GM12878 (cell line): ENCODE data around the gene GARNL3. TPM values are rescaled to one million over a fixed set of nuclear protein-coding genes. Genes with fewer than 3 reads are reported as not detected.

Source experiments
- ATAC-seq: fragments of 200-7000 bp; cut with Tn5 transposase; 3 replicates; pipeline ENCODE4 v1.9.1; 2020; ENCODE audit warnings: mild to moderate bottlenecking, moderate library complexity
- BruUV-seq: library from RNA; stranded (reverse); fragments of 400-500 nt; replicated peaks from 2 replicates; lab custom pipeline; 2021; lab: Mats Ljungman, UMichigan
- CTCF ChIA-PET: fragments of 300-600 bp; sonication (Branson Sonifier 250); formaldehyde crosslinking; extraction: SDS; loops from one replicate; lab custom pipeline; 2021; ENCODE audit warnings: inconsistent platforms; lab: Yijun Ruan, JAX
- POLR2A ChIA-PET: fragments of 350-600 bp; formaldehyde crosslinking; extraction: SDS; loops from one replicate; lab custom pipeline; 2021; ENCODE audit warnings: inconsistent platforms; lab: Charles Lee
- RAD21 ChIA-PET: fragments of 300-600 bp; sonication (Branson Sonifier 250); formaldehyde crosslinking; loops from one replicate; lab custom pipeline; 2023; ENCODE audit warnings: antibody characterized with exemption; ENCODE audit not compliant: unreplicated experiment; lab: Charles Lee
- SMC1A ChIA-PET: fragments of 300-600 bp; sonication (Branson Sonifier 250); formaldehyde crosslinking; loops from one replicate; lab custom pipeline; 2023; ENCODE audit not compliant: unreplicated experiment, uncharacterized antibody; lab: Charles Lee
- DNase-seq: peaks from one replicate; pipeline ENCODE4 v3.0.0-alpha.2; 2011; ENCODE audit warnings: low read depth, low spot score
- FAIRE-seq: peaks from 3 replicates; lab custom pipeline; 2011; peaks lifted over from hg19 to GRCh38; lab: Jason Lieb, UNC
- H2AFZ ChIP-seq: 2 replicates; pipeline ENCODE4 v1.6.0; 2011; ENCODE audit warnings: low read depth, low read length, control low read depth; ENCODE audit not compliant: control insufficient read depth
- H3K27ac ChIP-seq: 2 replicates; pipeline ENCODE4 v1.5.1; 2011; ENCODE audit warnings: control low read depth; ENCODE audit not compliant: control insufficient read depth, insufficient read depth
- H3K27me3 ChIP-seq, 2 experiments: replicated peaks in 1 of 2; 2 replicates each; pipeline versions ENCODE4 v1.6.0 to v1.6.1; 2011; ENCODE audit warnings: low read length in 1 of 2; ENCODE audit not compliant: control insufficient read depth in 2 of 2, insufficient read depth in 2 of 2
- H3K36me3 ChIP-seq, 2 experiments: 2 replicates each; pipeline ENCODE4 v1.5.1; 2011; ENCODE audit warnings: low read length in 1 of 2; ENCODE audit not compliant: control insufficient read depth in 2 of 2, insufficient read depth in 2 of 2
- H3K4me1 ChIP-seq: 2 replicates; pipeline ENCODE4 v1.6.1; 2011; ENCODE audit warnings: mild to moderate bottlenecking, low read length, moderate library complexity, mixed read lengths; ENCODE audit not compliant: control insufficient read depth, insufficient read depth
- H3K4me2 ChIP-seq: 2 replicates; pipeline ENCODE4 v1.6.0; 2011; ENCODE audit warnings: control low read depth; ENCODE audit not compliant: control insufficient read depth, insufficient read depth
- H3K4me3 ChIP-seq: fragments of 200-600 bp; sonication (generic); 2 replicates; pipeline ENCODE4 v1.5.1; 2016
- H3K79me2 ChIP-seq: 2 replicates; pipeline ENCODE4 v1.6.0; 2011; ENCODE audit warnings: low read length; ENCODE audit not compliant: control insufficient read depth, insufficient read depth
- H3K9ac ChIP-seq: 2 replicates; pipeline ENCODE4 v1.8.0; 2011; ENCODE audit warnings: low read length, control low read depth, mixed read lengths; ENCODE audit not compliant: control insufficient read depth, insufficient read depth
- H3K9me3 ChIP-seq: replicated peaks from 3 replicates; pipeline ENCODE4 v1.5.1; 2011; ENCODE audit warnings: mild to moderate bottlenecking, low read length; ENCODE audit not compliant: control insufficient read depth, insufficient read depth
- H4K20me1 ChIP-seq: 2 replicates; pipeline ENCODE4 v1.6.0; 2011; ENCODE audit not compliant: control insufficient read depth, insufficient read depth
- BACH1 ChIP-seq: fragments of 450-650 bp; IDR thresholded peaks from 2 replicates; pipeline ENCODE4 v1.6.1; 2017; ENCODE audit warnings: mild to moderate bottlenecking, borderline replicate concordance
- BCL11A ChIP-seq: IDR thresholded peaks from 2 replicates; pipeline ENCODE4 v1.6.1; 2011; ENCODE audit warnings: low read depth, low read length
- CHD1 ChIP-seq: IDR thresholded peaks from 2 replicates; pipeline ENCODE4 v1.6.1; 2012; ENCODE audit warnings: low read depth, low read length, improper control_type of control experiment
- CUX1 ChIP-seq: IDR thresholded peaks from 2 replicates; pipeline ENCODE4 v1.6.1; 2012; ENCODE audit warnings: improper control_type of control experiment, low read depth, low read length; ENCODE audit not compliant: insufficient replicate concordance
- EGR1 ChIP-seq, 2 experiments: IDR thresholded peaks; 1 replicate in 1 of 2; 2 replicates in 1 of 2; pipeline ENCODE4 v1.6.1; 2011 to 2012; ENCODE audit warnings: low read depth in 2 of 2, low read length in 2 of 2, borderline replicate concordance in 1 of 2, mild to moderate bottlenecking in 1 of 2, moderate library complexity in 1 of 2
- FOXM1 ChIP-seq: IDR thresholded peaks from 2 replicates; pipeline ENCODE4 v1.6.1; 2012; ENCODE audit warnings: low read depth, mild to moderate bottlenecking, inconsistent platforms, low read length, moderate library complexity
- GABPA ChIP-seq: IDR thresholded peaks from 2 replicates; pipeline ENCODE4 v1.6.1; 2014; ENCODE audit warnings: antibody characterized with exemption, low read depth, mild to moderate bottlenecking, inconsistent platforms
- IRF5 ChIP-seq: fragments of 450-650 bp; IDR thresholded peaks from 2 replicates; pipeline ENCODE4 v1.6.1; 2017; ENCODE audit warnings: borderline replicate concordance
- LARP7 ChIP-seq: fragments of 450-650 bp; IDR thresholded peaks from 2 replicates; pipeline ENCODE4 v1.6.1; 2017; ENCODE audit warnings: mild to moderate bottlenecking
- MAX ChIP-seq: IDR thresholded peaks from 2 replicates; pipeline ENCODE4 v1.6.1; 2012; ENCODE audit warnings: low read depth, low read length, improper control_type of control experiment
- MYB ChIP-seq: fragments of 150-350 bp; IDR thresholded peaks from 2 replicates; pipeline ENCODE4 v1.6.1; 2014; ENCODE audit warnings: mild to moderate bottlenecking, low read depth, low read length, borderline replicate concordance
- NR2F1 ChIP-seq: fragments of 450-650 bp; conservative IDR thresholded peaks from 2 replicates; pipeline ENCODE4 v1.6.1; 2017; ENCODE audit warnings: mild to moderate bottlenecking
- POLR2A ChIP-seq: IDR thresholded peaks from 2 replicates; pipeline ENCODE4 v1.6.1; 2011; ENCODE audit warnings: low read depth, mild to moderate bottlenecking, low read length
- POLR2AphosphoS2 ChIP-seq: IDR thresholded peaks from 2 replicates; pipeline ENCODE4 v1.6.1; 2011; ENCODE audit warnings: low read depth, mild to moderate bottlenecking, low read length, improper control_type of control experiment, moderate library complexity
- RCOR1 ChIP-seq: conservative IDR thresholded peaks from 2 replicates; pipeline ENCODE4 v1.6.1; 2012; ENCODE audit warnings: low read depth, low read length, improper control_type of control experiment
- SMAD5 ChIP-seq: IDR thresholded peaks from 2 replicates; pipeline ENCODE4 v1.6.1; 2016; ENCODE audit warnings: antibody characterized with exemption, low read depth
- SMARCA5 ChIP-seq: fragments of 450-650 bp; IDR thresholded peaks from 2 replicates; pipeline ENCODE4 v1.6.1; 2017; ENCODE audit warnings: mild to moderate bottlenecking
- TARDBP ChIP-seq: IDR thresholded peaks from 2 replicates; pipeline ENCODE4 v1.6.1; 2016; ENCODE audit warnings: borderline replicate concordance
- YBX1 ChIP-seq: fragments of 450-650 bp; IDR thresholded peaks from 2 replicates; pipeline ENCODE4 v1.6.1; 2016; ENCODE audit warnings: antibody characterized with exemption
- ZNF217 ChIP-seq: fragments of 450-650 bp; IDR thresholded peaks from 2 replicates; pipeline ENCODE4 v1.6.1; 2017; ENCODE audit warnings: antibody characterized with exemption, mild to moderate bottlenecking
- ZNF24 ChIP-seq: fragments of 450-650 bp; IDR thresholded peaks from 2 replicates; pipeline ENCODE4 v1.6.1; 2017; ENCODE audit warnings: antibody characterized with exemption, mild to moderate bottlenecking
- WGBS: methylation state at CpG from one replicate; pipeline ENCODE4 v1.1.6; 2016; ENCODE audit warnings: low lambda C conversion rate; ENCODE audit not compliant: insufficient replicate concordance, insufficient coverage; ENCODE audit errors: missing lambda C conversion rate; 5-methylcytosine and 5-hydroxymethylcytosine counted together
- in situ Hi-C: fragments of 300-500 bp; cut with MboI; formaldehyde crosslinking; loops from 9 replicates; pipeline ENCODE4 v1.14.3; 2018; ENCODE audit warnings: mixed read lengths
- intact Hi-C: fragments of 100-400 bp; cut with micrococcal nuclease; formaldehyde crosslinking; loops from one replicate; pipeline ENCODE4 v1.14.2; 2022; ENCODE audit not compliant: unreplicated experiment
- polyA plus RNA-seq, 11 experiments: library from polyadenylated mRNA; depleted of rRNA in 4 of 11; unstranded in 6 of 11; stranded (reverse) in 5 of 11; fragments of >200 nt; fragmentation: Nextera tagmentation in 4 of 11; fragmentation: Illumina TruSeq in 1 of 11; extraction: Ambion mirVana in 4 of 11; extraction: Trizol in 1 of 11; gene quantifications; 1 replicate in 1 of 11; 2 replicates in 10 of 11; pipeline versions ENCODE4 v1.2.1 to v1.2.3, GENCODE V29; 2011 to 2016; ENCODE audit warnings: inconsistent platforms in 2 of 11, missing spikeins in 2 of 11, low read depth in 1 of 11
- total RNA-seq, 4 experiments: library from RNA; depleted of rRNA in 3 of 4; stranded (reverse); fragments of >200 nt in 3 of 4; fragmentation: Illumina TruSeq in 1 of 4; extraction: Trizol in 1 of 4; gene quantifications; 2 replicates each; pipeline versions ENCODE4 v1.2.1 to v1.2.3, GENCODE V29; 2013 to 2021

Gene GARNL3
- total and polyA plus RNA-seq, 10 of the 15 experiments (the other 5 are each of a cell fraction or from before 2014, with no cell fraction given): 0.89 to 13.2 (median 6.3) TPM

- Histone ChIP-seq H3K4me2 (peak overlapping the region; percentile 51), H3K9me3 (no peaks in the 10 kb centered on the region), H3K4me3 (0 out of 2 replicates have a peak overlapping the region, but pooled peaks have one; percentile 9), H3K9ac (peak overlapping the region; percentile 30; the same call in 1 of the 2 replicates), H3K4me1 (peaks cover 27% of the 10 kb centered on the region), H3K27ac (peak overlapping the region; percentile 65), H3K79me2 (no peaks in the 10 kb centered on the region), H2AFZ (peak overlapping the region; percentile 40), H3K27me3 (no peaks in the 10 kb centered on the region), H3K36me3 (no peaks in the 10 kb centered on the region), H4K20me1 (no peaks in the 10 kb centered on the region)
- WGBS: 29% methylated on average over 6 of the region's 6 CpGs
- ChIA-PET SMC1A (interaction anchor here (1.1 to 1.3 kb wide), 4 partner anchors 8 to 81 kb away, joined by 3 to 5 read pairs (median 4); partner anchors contain the start of genes SLC2A8 and ZNF79), RAD21 (interaction anchor here (1.0 to 1.4 kb wide), 3 partner anchors 8 to 35 kb away, joined by 3 to 10 read pairs (median 3); partner anchors contain the start of genes SLC2A8 and ZNF79), CTCF (interaction anchor here (1.0 to 1.8 kb wide), 3 partner anchors 8 to 71 kb away, joined by 3 to 8 read pairs (median 3); partner anchors contain the start of gene SLC2A8), POLR2A (interaction anchor here (0.6 to 1.1 kb wide), 5 partner anchors 266 to 690 kb away, joined by 3 to 5 read pairs (median 3); no protein-coding TSS in a partner anchor)
- intact Hi-C loops (no loop called here), in situ Hi-C loops (no loop called here)
- FAIRE-seq (peak; percentile 13), DNase-seq (no peak), ATAC-seq (peak; percentile 17)
- BruUV-seq: no TSS peak
- no peak for TF ChIP-seq SMAD5
- peak; percentile 19; the same call in 1 of the 2 replicates for TF ChIP-seq NR2F1
- no peak for TF ChIP-seq ZNF24
- 0 out of 2 replicates have a peak, but pooled peaks have one; percentile 8 for TF ChIP-seq ZNF217
- no peak for TF ChIP-seq MAX
- TF ChIP-seq BCL11A: no peak
- no peak for TF ChIP-seq POLR2AphosphoS2
- no peak for TF ChIP-seq POLR2A
- no peak for TF ChIP-seq GABPA
- TF ChIP-seq CHD1: no peak
- TF ChIP-seq LARP7: 0 out of 2 replicates have a peak, but pooled peaks have one; percentile 5
- TF ChIP-seq IRF5: no peak
- no peak for TF ChIP-seq EGR1 (IDR thresholded peaks at IDR 0.05; ENCODE audit: borderline replicate concordance in 1 of 2, low read depth in 2 of 2, low read length in 2 of 2)
- no peak for TF ChIP-seq BACH1
- no peak for TF ChIP-seq YBX1
- TF ChIP-seq FOXM1: no peak
- peak; percentile 44 for TF ChIP-seq CUX1
- no peak for TF ChIP-seq TARDBP
- peak; percentile 1; the same call in 1 of the 2 replicates for TF ChIP-seq SMARCA5
- no peak for TF ChIP-seq MYB
- no peak for TF ChIP-seq RCOR1
These were observed 124.3 kb downstream of the GARNL3 start for GRCh38 chr9:127388856-127389238.
